Fibroblast of gingiva (primary cell): ENCODE data around the gene TTC34.
A peak's percentile ranks its signal among the peaks of the same experiment; 100 is the strongest.

Source experiments
- DNase-seq: peaks from one replicate; pipeline ENCODE4 v3.0.0-alpha.2; 2011; ENCODE audit warnings: low read depth

Gene TTC34

GRCh38 chr1:2604844-2605508 is 196.5 kb downstream of the TTC34 start:
- DNase-seq, result no peak

DNA sequence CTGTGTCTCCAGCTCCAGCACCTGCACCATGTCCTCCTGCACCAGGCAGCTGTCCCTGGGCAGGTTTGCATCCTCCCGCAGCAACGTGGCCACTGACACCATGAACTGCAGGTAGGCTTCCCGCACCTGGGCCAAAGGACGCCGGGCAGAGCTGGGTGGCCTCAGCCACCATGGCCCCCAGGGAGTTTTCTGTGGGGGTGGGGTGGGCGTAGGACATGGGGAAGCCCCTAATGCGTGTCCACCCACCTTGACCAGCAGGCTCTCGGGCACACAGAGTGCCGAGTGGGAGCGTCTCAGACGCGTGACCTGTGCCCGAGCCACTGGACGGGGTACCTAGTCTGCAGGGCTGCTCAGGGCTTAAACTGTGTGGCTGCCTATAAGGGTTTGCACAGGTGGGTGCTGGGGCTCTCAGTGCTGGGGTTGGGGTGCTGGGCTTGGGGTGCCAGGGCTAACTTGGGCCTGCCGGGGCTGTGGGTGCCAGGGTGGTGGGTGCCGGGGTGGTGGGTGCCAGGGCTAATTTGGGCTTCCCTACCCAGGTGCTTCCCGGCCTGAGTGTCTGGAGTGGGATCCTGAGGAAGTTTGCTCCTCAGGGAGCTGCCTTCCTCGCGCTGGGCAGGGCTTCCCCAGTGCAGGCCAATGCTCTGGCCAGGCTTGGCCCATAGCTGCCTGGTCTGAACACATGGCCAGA is 197.2 kb downstream of the TTC34 start:
- no peak for DNase-seq

DNA sequence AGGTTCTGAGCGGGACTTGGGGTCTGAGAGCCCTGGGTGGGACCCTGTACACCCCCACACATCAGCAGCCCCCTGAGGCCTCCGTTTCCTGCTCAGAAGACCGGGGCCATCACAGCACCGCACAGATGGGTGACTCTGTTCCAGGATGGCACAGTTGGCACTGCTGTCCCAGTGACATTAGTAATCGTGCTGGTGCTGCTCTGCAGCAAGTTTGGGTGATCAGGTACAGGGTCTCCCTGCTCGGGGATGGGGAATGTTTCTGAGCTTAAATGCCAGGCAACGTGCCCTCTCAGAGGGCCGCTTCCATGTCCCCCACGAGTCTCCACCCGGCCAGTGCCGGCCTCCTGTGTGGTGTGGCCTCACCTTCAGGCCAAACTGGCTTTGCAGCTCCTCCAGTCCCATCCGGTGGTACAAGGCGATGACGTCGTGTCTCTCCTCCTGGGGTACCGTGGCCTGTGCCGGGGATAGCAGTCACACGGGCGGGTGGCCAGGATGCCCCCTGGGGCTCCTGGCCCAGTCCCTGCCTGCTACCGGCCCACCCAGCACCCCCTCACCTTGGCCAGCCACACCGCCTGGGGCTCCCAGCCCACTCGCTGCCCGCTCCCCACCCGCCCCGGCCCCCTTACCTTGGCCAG is 197.9 kb downstream of the TTC34 start:
- DNase-seq, result no peak

DNA sequence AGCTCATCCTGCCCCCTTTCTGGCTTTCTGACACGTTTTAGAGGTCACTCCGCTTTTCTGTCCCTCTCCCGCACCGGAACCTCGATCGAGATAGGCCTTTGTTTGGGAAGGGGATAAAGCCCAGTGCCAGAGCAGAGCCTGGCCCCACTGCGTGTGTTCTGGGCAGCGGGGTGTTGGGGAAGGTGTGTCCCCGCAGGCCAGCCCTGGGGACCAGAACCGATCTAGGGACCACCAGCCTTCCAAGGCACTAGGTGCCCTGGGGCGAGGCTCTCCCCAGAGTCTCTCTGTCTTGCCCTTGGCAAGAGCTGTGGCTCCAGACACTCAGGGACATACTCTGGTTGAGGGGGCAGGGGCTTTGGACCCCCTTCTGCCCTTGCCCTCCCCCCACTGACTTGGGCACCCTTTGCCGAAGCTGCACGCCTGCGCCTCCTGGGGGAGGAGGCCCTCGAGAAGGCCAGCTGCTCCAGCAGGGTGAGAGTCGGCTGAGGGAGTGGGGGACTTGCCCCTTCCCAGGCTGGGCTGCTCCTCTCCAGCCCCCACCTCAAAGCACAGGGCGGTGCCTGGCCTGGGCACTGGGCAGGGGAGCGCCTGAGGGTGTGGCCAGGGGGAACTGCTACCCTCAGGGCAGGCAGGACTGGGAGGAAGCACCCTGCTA is 198.5 kb downstream of the TTC34 start:
- no peak for DNase-seq

DNA sequence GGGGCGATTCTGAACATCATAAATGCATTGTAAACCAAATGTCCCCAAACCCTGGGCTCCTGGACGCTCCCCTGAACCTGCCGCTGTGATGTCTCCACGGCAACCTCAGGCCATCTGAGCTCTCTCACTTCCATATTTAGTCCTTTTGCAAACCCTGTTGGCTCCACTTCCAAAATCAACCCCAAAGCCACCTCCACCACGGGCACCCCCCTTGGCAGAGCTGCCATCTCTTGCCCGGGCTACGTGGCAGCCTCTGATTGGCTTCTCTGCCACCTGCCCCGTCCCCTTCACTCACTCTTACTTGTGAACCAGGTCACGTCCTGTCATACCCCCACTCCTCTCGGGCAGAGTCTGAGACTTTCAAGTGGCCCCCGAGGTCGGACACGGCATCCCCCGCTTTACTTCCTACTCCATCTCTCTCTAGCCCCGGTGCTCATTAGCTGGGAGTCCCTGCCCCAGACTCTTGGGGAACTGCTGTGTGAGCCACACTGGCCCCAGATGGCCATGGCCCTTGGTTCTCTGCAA is 199.1 kb downstream of the TTC34 start:
- no peak for DNase-seq

- no peak for DNase-seq
Observed at GRCh38 chr1:2601721-2602303, 199.7 kb downstream of the TTC34 start.

- DNase-seq, result no peak
Observed at GRCh38 chr1:2598329-2598931, 203.1 kb downstream of the TTC34 start.

DNA sequence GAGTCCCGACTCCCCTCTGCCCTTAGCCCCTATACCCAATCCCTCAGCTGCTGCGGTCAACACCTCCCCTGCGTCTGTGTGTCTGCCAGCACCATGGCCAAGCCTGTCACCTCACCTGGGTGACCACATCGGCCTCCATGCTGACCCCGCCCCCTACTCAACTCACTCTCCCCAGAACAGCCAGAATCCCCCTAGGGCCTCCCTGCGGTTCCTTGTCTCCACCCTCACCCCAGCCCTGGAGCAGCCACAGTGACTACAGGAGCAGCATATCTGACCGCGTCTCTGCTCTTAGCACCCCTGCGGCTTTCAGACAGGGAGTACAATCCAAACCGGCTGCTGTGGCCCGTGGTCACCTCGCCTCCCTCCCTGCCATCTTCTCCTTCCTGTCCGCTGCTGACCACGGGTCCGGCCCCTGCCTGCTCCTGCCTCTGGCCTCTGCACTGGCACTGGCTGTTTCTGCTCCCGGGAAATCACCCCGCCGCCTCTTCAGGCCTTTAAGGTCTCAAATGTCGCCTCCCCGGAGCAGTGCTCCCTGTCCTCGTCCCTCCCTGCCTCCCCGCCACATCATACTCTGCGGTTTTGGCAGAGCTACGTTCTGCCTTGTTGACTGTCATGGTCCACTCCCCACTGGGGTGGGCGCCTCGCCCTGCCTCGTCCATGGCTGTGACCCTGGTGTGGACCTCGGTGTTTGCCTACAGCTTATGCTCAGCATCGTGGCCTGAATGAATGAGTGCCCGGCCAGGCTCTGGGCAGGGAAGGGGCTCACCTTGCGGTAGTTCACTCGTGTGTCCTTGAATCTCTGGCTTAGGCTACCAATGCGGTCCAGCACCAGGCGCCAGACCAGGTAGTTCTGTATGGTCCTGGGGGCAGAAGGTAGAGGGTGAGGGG is 203.8 kb downstream of the TTC34 start:
- DNase-seq, result no peak

DNA sequence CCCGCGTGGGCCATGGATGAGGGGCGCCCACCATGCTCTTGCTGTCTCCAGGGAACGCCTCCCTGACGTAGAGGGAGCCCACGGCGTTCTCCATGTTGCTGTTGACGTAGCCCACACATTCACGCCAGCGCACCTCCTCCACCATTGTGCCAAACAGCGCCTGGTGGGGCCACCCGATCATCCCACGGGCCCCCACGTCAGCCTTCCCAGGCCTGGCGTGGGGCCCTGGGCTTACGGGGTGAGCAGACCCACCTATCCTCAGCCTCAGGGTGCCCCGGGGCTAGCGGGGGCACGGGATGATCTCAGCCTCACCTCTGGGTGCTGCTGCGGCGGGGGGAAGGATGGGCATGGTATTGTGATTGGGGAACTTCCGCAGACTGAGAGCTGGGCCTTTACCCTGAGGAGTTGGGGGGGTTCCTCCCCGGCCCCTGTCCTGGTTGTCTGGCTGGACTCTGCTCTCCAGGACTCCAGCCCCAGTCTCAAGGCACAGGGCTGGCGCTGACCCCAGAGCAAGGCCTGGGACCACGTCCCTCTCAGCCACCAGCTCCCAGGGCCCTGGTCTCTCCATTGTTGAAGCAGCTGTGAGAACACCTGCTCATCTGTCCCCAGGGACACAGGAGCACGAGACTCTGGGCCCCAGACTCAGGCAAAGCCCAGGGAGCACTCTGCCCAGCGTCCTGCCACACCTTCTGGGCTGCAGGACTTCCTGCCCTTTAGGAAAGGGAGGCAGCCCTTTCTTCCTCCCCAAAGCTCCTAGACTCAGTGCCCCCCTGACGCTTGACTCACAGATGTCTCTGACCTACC is 204.8 kb downstream of the TTC34 start:
- no peak for DNase-seq

DNA sequence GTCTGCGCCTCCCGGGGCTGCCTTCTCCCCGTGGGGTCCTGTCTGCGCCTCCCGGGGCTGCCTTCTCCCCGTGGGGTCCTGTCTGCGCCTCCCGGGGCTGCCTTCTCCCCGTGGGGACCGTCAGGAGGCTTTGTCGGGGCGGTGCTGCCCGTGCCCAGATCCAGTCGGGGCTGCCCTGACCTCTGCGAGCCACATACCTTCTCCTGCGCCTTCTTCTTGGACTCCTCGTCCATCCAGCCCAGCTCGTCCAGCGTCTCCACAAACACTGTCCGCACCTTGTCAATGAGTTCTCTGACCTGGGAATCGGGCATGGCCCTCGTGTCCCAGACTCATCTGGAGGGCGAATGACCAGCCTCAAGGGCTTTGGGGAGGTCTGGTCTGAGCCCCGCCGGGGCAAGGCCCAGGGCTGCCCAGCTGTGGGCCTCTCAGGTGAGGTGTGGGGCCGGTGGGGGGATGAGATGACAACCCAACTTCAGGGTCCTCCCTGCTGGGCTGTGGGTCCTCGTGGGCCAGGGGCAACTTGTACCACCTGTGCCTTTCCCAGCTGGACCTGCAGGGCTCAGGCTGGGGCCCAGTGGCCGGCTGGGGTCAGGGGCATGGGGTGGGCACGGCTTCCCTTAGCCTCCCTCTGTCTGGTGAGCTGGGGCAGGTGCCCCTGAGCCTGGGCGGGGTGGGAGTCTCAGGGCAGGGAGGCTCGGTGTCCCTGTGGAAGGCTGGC is 205.5 kb downstream of the TTC34 start:
- DNase-seq, result no peak

- DNase-seq, result no peak
Observed at GRCh38 chr1:2595261-2595811, 206.2 kb downstream of the TTC34 start.

- no peak for DNase-seq
Observed at GRCh38 chr1:2594641-2595131, 206.8 kb downstream of the TTC34 start.

- DNase-seq, result peak; percentile 29
Observed at GRCh38 chr1:2594001-2594640, 207.4 kb downstream of the TTC34 start.

- DNase-seq, result no peak
Observed at GRCh38 chr1:2593251-2593878, 208.1 kb downstream of the TTC34 start.

DNA sequence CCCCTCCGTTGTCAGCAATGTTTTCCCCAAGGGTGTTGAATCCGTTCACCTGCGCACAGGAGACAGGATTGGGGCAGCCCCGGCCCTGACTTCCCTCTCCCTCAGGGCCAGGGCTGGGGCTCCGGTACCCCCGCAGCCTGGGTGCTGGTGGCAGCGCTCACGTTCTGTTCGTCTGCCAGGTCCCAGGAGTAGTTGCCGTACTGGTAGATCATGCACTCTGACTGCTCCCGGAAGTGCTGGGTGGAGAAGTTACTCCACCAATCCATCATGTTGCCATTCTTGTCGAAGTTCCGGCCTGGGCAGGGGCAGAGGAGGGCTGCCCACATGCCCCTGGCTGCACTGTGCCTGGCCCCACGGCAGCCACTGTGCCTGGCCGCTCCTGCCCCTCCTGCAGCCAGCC is 208.8 kb downstream of the TTC34 start:
- DNase-seq, result no peak

DNA sequence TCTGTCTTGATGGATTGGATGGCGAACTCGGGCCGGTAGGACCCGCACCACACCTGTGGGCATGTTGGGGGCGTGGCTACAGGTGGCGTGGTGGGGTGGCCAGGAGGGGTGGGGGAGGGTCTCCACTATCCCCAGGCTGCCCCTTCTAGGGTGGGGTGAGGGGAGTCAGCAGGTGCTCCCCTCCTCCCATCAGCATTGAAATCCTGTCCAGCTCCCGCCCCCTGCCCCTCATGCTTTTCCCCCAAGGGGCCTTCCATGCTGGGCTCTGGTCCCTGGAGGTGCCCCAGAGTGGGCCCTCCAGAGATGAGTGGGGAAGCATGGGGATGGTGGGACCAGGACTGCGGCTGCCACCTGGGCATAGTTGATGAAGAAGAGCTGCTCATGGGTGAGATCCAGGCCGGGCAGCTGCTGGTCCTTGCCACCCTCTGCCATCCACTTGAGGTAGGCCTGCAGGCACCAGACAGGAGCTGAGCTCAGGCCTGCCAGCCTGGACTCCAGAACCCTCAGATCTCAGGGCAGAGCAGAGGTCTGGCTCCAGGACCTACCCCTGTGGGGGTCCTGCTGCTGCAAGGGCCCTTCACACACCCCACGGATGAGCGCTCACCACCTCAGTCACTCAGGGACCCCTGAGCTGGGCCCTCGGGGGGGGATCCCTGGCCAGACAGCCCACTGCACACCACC is 209.8 kb downstream of the TTC34 start:
- no peak for DNase-seq

- DNase-seq, result no peak
Observed at GRCh38 chr1:2591233-2591580, 210.3 kb downstream of the TTC34 start.
